Measurements from ENCODE around the gene TWF2.
"Not testable (repeated sequence)": the region's sequence is repeated elsewhere in the genome, so short reads cannot be mapped to it uniquely, and the experiment has no call there.

The TWF2 gene

DNA sequence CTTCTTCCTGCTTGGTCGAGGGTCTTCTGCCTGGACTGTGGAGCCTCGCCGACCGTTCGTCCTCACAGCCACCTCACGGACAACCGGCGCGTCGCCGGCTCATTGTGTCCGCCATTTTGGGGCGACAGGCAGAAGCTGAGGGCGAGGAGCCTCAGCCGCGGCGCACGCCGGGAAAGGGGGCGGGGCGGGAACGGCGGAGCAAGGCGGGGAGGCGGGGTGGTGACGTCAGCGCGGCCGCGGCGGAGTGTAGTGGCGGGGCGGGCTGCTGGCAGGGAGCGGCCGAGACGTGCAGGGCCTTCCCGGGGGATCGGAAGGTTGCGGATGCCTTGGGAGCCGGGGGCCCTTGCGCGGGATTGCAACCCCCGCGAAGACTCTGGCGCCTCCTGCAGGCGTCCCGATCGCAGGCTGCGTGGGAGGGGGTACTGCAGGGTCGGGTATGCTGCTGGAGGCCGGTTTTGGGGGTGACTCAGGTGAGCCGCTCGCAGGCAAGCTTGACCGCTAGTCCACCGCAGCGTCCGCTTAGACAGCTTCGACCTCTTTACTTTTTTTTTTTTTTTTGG is 39.6 kb upstream of the TWF2 start, which contains the start of gene WDR82:
WDR82 (minus strand) TSS at position 140 of the 560 bp plus-strand sequence. CDS start 288 bp downstream, outside the sequence.
- Histone ChIP-seq H3K9ac (ENCODE audit: low read length) (peak within 1 kb of the TSS; percentile 93), H3K4me2 (ENCODE audit: low read length) (peak within 1 kb of the TSS; percentile 96), H2AFZ (ENCODE audit: low read depth, low read length) (peak within 1 kb of the TSS; percentile 68; the same call in 1 of the 2 replicates), H3K36me3 (replicated peaks; ENCODE audit: low read depth, low read length) (peaks cover 22% of the 10 kb centered on the region), H3K4me1 (ENCODE audit: low read length) (peaks cover 21% of the 10 kb centered on the region), H3K9me3 (ENCODE audit: insufficient read depth, low read length) (no peaks in the 10 kb centered on the region), H3K79me2 (ENCODE audit: low read length) (peaks cover 58% of the 10 kb centered on the region), H3K4me3 (ENCODE audit: low read length) (peak within 1 kb of the TSS; percentile 84), H4K20me1 (ENCODE audit: insufficient read depth, low read length) (peaks cover 36% of the 10 kb centered on the region), H3K27me3 (ENCODE audit: low read depth, low read length) (no peaks in the 10 kb centered on the region), H3K27ac (ENCODE audit: low read length) (peak within 1 kb of the TSS; percentile 78)
- TF ChIP-seq, protein P1, sequence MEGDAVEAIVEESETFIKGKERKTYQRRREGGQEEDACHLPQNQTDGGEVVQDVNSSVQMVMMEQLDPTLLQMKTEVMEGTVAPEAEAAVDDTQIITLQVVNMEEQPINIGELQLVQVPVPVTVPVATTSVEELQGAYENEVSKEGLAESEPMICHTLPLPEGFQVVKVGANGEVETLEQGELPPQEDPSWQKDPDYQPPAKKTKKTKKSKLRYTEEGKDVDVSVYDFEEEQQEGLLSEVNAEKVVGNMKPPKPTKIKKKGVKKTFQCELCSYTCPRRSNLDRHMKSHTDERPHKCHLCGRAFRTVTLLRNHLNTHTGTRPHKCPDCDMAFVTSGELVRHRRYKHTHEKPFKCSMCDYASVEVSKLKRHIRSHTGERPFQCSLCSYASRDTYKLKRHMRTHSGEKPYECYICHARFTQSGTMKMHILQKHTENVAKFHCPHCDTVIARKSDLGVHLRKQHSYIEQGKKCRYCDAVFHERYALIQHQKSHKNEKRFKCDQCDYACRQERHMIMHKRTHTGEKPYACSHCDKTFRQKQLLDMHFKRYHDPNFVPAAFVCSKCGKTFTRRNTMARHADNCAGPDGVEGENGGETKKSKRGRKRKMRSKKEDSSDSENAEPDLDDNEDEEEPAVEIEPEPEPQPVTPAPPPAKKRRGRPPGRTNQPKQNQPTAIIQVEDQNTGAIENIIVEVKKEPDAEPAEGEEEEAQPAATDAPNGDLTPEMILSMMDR (IDR thresholded peaks at IDR 0.05; ENCODE audit: low read depth, low read length): peak; percentile 40
- no peak for TF ChIP-seq EZH2phosphoT487 (IDR thresholded peaks at IDR 0.05; ENCODE audit: low read depth)

DNA sequence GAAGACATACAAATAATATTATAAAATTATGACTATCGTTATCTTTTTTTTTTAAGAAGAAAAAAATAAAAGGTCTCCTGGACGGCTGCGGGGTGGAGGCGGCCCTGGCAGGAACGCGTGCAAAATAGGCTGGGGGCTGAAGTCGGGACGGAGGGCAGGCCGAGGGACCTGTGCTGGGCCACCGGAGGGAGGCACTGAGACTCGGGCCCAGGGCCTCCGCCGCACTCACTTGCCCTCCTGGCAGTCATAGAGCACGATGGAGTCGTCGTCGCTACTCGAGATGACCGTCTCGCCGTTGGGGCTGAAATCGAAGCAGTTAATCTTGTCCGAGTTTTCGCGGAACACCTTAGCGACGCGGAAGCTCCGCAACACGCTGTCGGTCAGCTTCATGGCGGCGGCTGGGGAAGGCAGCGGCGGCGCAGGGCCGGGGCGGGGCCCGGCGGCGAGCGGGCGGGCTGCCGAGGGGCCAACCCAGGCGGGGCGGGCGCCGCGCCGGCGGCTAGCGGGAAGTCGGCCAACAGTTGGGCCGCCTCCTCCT is 39.1 kb upstream of the TWF2 start:
- H3K27ac ChIP-seq (ENCODE audit: low read length): peak overlapping the region; percentile 78
- H3K4me3 ChIP-seq (ENCODE audit: low read length): peak overlapping the region; percentile 84
- H3K27me3 ChIP-seq (ENCODE audit: low read depth, low read length): no peaks in the 10 kb centered on the region
- H4K20me1 ChIP-seq (ENCODE audit: insufficient read depth, low read length): peaks cover 41% of the 10 kb centered on the region
- H3K4me1 ChIP-seq (ENCODE audit: low read length): peaks cover 21% of the 10 kb centered on the region
- peaks cover 64% of the 10 kb centered on the region for H3K79me2 ChIP-seq (ENCODE audit: low read length)
- TF ChIP-seq EZH2phosphoT487 (IDR thresholded peaks at IDR 0.05; ENCODE audit: low read depth): no peak
- TF ChIP-seq, protein P1 (IDR thresholded peaks at IDR 0.05; ENCODE audit: low read depth, low read length): peak; percentile 16; the same call in 1 of the 2 replicates
- H2AFZ ChIP-seq (ENCODE audit: low read depth, low read length): no peak overlapping the region
- H3K4me2 ChIP-seq (ENCODE audit: low read length): peak overlapping the region; percentile 96
- no peaks in the 10 kb centered on the region for H3K9me3 ChIP-seq (ENCODE audit: insufficient read depth, low read length)
- H3K9ac ChIP-seq (ENCODE audit: low read length): peak overlapping the region; percentile 93
- H3K36me3 ChIP-seq (replicated peaks; ENCODE audit: low read depth, low read length): peaks cover 25% of the 10 kb centered on the region

DNA sequence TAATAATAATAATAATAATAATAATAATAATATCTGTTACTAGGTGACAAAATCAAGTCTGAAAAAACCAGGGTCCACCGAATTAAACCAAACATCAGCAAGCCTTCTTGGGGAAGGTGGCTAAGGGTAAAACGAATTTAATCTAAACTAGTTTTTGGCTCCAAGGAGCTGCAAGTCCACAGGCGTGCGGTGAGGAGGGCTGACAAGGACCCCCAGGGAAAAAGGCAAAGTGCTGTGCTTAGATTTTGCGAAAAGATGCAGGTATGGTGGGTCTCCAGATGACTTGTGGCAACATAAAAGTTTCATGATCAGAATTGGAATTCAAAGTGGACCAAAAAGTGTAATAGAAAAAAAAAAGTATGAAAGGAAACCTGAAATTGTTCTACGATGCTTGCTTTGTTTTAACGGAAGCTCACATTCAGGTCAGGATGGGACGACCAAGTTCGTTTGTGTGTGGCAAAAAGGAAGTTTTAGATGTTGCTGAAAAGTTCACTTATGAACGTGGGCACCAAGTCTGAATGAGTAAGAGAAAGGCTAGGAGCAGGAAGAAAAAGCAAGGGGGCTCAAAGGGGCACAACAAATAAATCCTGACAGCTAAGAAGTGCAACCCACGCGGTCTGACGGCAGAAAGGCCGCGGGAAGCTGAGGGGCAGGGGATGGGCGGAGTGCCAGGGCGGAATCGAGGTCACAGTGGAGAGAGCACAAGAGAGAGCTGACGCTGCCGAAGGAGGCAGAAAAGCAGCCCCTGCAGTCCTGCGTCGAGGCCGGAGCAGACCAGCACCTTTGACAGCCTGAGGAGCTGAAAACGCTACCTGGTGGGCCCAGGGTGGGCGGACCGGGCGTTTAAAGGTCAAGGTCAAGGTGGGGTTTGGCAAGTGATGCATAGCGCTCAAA is 38.4 kb upstream of the TWF2 start:
- no peaks in the 10 kb centered on the region for H3K27me3 ChIP-seq (ENCODE audit: low read depth, low read length)
- H2AFZ ChIP-seq (ENCODE audit: low read depth, low read length): no peak overlapping the region
- H3K9ac ChIP-seq (ENCODE audit: low read length): peak overlapping the region; percentile 93
- H3K36me3 ChIP-seq (replicated peaks; ENCODE audit: low read depth, low read length): peaks cover 31% of the 10 kb centered on the region
- peak overlapping the region; percentile 96 for H3K4me2 ChIP-seq (ENCODE audit: low read length)
- TF ChIP-seq, protein P1 (IDR thresholded peaks at IDR 0.05; ENCODE audit: low read depth, low read length): no peak
- TF ChIP-seq EZH2phosphoT487 (IDR thresholded peaks at IDR 0.05; ENCODE audit: low read depth): no peak
- H3K9me3 ChIP-seq (ENCODE audit: insufficient read depth, low read length): no peaks in the 10 kb centered on the region
- peak overlapping the region; percentile 84 for H3K4me3 ChIP-seq (ENCODE audit: low read length)
- H3K4me1 ChIP-seq (ENCODE audit: low read length): peaks cover 27% of the 10 kb centered on the region
- H4K20me1 ChIP-seq (ENCODE audit: insufficient read depth, low read length): peaks cover 48% of the 10 kb centered on the region
- peak overlapping the region; percentile 78 for H3K27ac ChIP-seq (ENCODE audit: low read length)
- peaks cover 71% of the 10 kb centered on the region for H3K79me2 ChIP-seq (ENCODE audit: low read length)

DNA sequence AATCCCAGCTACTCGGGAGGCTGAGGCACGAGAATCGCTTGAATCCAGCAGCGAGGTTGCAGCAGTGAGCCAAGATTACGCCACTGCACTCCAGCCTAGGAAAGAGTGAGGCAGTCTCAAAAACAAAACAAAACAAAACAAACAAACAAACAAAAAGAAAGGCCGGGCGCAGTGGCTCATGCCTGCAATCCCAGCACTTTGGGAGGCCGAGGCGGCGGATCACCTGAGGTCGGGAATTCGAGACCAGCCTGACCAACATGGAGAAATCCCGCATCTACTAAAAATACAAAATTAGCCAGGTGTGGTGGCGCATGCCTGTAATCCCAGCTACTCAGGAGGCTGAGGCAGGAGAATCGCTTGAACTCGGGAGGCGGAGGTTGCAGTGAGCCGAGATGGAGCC is 35.8 kb upstream of the TWF2 start:
- H3K4me3 ChIP-seq (ENCODE audit: low read length); H3K27me3 ChIP-seq (ENCODE audit: low read depth, low read length); H3K4me2 ChIP-seq (ENCODE audit: low read length); H3K9ac ChIP-seq (ENCODE audit: low read length); H3K9me3 ChIP-seq (ENCODE audit: insufficient read depth, low read length); H2AFZ ChIP-seq (ENCODE audit: low read depth, low read length); H3K27ac ChIP-seq (ENCODE audit: low read length): not testable (repeated sequence)
- peaks cover 50% of the 10 kb centered on the region for H3K4me1 ChIP-seq (ENCODE audit: low read length)
- peaks cover 44% of the 10 kb centered on the region for H3K36me3 ChIP-seq (replicated peaks; ENCODE audit: low read depth, low read length)
- peaks cover 96% of the 10 kb centered on the region for H3K79me2 ChIP-seq (ENCODE audit: low read length)
- H4K20me1 ChIP-seq (ENCODE audit: insufficient read depth, low read length): peaks cover 74% of the 10 kb centered on the region

All from OCI-LY3 (cell line).